ENCODE results near the gene CATSPERB. TPM values are rescaled to one million over a fixed set of nuclear protein-coding genes. Genes with fewer than 3 reads are reported as not detected.

CATSPERB gene
- total and polyA plus RNA-seq, 10 of the 15 experiments (the other 5 are each of a cell fraction or from before 2014, with no cell fraction given), result not detected

DNA sequence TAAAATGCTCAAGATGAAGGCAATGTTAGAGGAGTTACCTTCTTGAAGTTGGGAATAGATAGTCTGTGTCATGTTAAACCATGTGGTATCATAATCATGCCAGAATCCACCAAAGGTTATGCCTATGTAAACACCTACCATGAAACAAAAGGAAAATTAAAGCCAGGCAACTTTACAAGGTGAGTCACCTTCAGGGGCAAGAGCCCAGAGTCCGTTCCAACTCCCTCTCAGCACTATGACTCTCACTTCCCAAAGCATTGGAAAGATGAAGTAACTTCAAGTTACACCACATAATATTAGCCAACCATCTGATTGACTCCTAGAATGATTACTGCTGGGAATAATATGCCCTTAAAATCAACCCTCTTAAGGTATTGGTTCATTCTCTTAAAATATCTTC lies 38.5 kb downstream of the CATSPERB start:
- Histone ChIP-seq H3K4me3 (no peak overlapping the region), H3K27ac (ENCODE audit: control insufficient read depth, insufficient read depth) (no peak overlapping the region), H3K36me3 (ENCODE audit: control insufficient read depth in 2 of 2, insufficient read depth in 2 of 2, low read length in 1 of 2) (no peaks in the 10 kb centered on the region), H3K27me3 (replicated peaks in 1 of 2; ENCODE audit: control insufficient read depth in 2 of 2, insufficient read depth in 2 of 2, low read length in 1 of 2) (no peaks in the 10 kb centered on the region), H3K4me2 (ENCODE audit: control insufficient read depth, insufficient read depth) (no peak overlapping the region), H2AFZ (ENCODE audit: control insufficient read depth, low read depth, low read length) (no peak overlapping the region), H3K79me2 (ENCODE audit: control insufficient read depth, insufficient read depth, low read length) (no peaks in the 10 kb centered on the region), H3K9me3 (replicated peaks; ENCODE audit: control insufficient read depth, insufficient read depth, low read length) (no peaks in the 10 kb centered on the region; the same call in 2 of the 3 replicates), H4K20me1 (ENCODE audit: control insufficient read depth, insufficient read depth) (no peaks in the 10 kb centered on the region), H3K4me1 (ENCODE audit: control insufficient read depth, insufficient read depth, low read length) (no peaks in the 10 kb centered on the region), H3K9ac (ENCODE audit: control insufficient read depth, insufficient read depth, low read length) (no peak overlapping the region)
- ChIA-PET POLR2A (no interaction called here), CTCF (no interaction called here), SMC1A (ENCODE audit: uncharacterized antibody, unreplicated experiment) (no interaction called here), RAD21 (ENCODE audit: unreplicated experiment) (no interaction called here)
- FAIRE-seq (no peak), ATAC-seq (no peak), DNase-seq (ENCODE audit: low read depth, low spot score) (no peak)
- in situ Hi-C loops (cut with MboI), result no loop called here
- WGBS (ENCODE audit: insufficient coverage, insufficient replicate concordance, low lambda C conversion rate, missing lambda C conversion rate), result 4% methylated on average over 1 of the region's 1 CpG
- no TSS peak for BruUV-seq (replicated peaks)
- no peak for TF ChIP-seq EZH2 (IDR thresholded peaks at IDR 0.05; ENCODE audit: borderline replicate concordance, control insufficient read depth, low read depth, low read length)
- no peak for TF ChIP-seq CHD2 (IDR thresholded peaks at IDR 0.05; ENCODE audit: borderline replicate concordance, low read depth, low read length)
- no peak for TF ChIP-seq SIX5 (IDR thresholded peaks at IDR 0.05; ENCODE audit: low read depth, low read length, severe bottlenecking)
- TF ChIP-seq RB1 (IDR thresholded peaks at IDR 0.05; ENCODE audit: borderline replicate concordance), result no peak
- TF ChIP-seq, protein P1, sequence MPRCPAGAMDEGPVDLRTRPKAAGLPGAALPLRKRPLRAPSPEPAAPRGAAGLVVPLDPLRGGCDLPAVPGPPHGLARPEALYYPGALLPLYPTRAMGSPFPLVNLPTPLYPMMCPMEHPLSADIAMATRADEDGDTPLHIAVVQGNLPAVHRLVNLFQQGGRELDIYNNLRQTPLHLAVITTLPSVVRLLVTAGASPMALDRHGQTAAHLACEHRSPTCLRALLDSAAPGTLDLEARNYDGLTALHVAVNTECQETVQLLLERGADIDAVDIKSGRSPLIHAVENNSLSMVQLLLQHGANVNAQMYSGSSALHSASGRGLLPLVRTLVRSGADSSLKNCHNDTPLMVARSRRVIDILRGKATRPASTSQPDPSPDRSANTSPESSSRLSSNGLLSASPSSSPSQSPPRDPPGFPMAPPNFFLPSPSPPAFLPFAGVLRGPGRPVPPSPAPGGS (IDR thresholded peaks at IDR 0.05; ENCODE audit: borderline replicate concordance, insufficient read depth, low read depth, low read length, poor library complexity, severe bottlenecking), result no peak
- intact Hi-C loops (cut with micrococcal nuclease; ENCODE audit: unreplicated experiment), result no loop called here

DNA sequence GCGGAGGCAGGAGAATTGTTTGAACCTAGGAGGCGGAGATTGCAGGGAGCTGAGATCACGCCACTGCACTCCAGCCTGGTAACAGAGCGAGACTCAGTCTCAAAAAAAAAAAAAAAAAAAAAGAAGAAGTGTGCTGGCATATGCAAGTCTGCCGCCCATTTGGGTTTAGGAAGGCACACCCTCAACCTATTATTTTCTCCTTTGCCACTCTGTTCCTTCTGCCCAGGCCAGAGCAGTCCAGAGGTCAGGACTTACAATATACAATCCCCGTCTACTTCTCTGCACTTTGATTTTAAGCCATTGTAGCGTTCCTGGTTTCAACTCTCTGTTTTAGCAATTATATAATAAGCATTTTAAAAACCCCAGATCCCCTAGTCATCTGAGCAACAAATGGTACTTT lies 39.8 kb downstream of the CATSPERB start:
- SMC1A ChIA-PET (ENCODE audit: uncharacterized antibody, unreplicated experiment), result no interaction called here

More for the DNA sequence above, 39.8 kb downstream of the CATSPERB start:
- FAIRE-seq (no peak), DNase-seq (ENCODE audit: low read depth, low spot score) (no peak), ATAC-seq (no peak)
- no peaks in the 10 kb centered on the region for H3K4me1 ChIP-seq (ENCODE audit: control insufficient read depth, insufficient read depth, low read length)
- H3K9ac ChIP-seq (ENCODE audit: control insufficient read depth, insufficient read depth, low read length), result no peak overlapping the region
- ChIA-PET RAD21 (ENCODE audit: unreplicated experiment) (no interaction called here), CTCF (no interaction called here), POLR2A (no interaction called here)
- H3K36me3 ChIP-seq (ENCODE audit: control insufficient read depth in 2 of 2, insufficient read depth in 2 of 2, low read length in 1 of 2), result no peaks in the 10 kb centered on the region
- in situ Hi-C loops (cut with MboI) (no loop called here), intact Hi-C loops (cut with micrococcal nuclease; ENCODE audit: unreplicated experiment) (no loop called here)
- H3K79me2 ChIP-seq (ENCODE audit: control insufficient read depth, insufficient read depth, low read length), result no peaks in the 10 kb centered on the region
- BruUV-seq (replicated peaks), result no TSS peak
- H3K9me3 ChIP-seq (replicated peaks; ENCODE audit: control insufficient read depth, insufficient read depth, low read length), result no peaks in the 10 kb centered on the region; the same call in 2 of the 3 replicates
- H3K27me3 ChIP-seq (replicated peaks in 1 of 2; ENCODE audit: control insufficient read depth in 2 of 2, insufficient read depth in 2 of 2, low read length in 1 of 2), result no peaks in the 10 kb centered on the region
- WGBS (ENCODE audit: insufficient coverage, insufficient replicate concordance, low lambda C conversion rate, missing lambda C conversion rate), result 62% methylated on average over 6 of the region's 7 CpGs
- H2AFZ ChIP-seq (ENCODE audit: control insufficient read depth, low read depth, low read length), result no peak overlapping the region
- no peak overlapping the region for H3K4me3 ChIP-seq
- H4K20me1 ChIP-seq (ENCODE audit: control insufficient read depth, insufficient read depth), result no peaks in the 10 kb centered on the region
- H3K27ac ChIP-seq (ENCODE audit: control insufficient read depth, insufficient read depth), result no peak overlapping the region
- TF ChIP-seq JUNB (IDR thresholded peaks at IDR 0.05), result no peak
- no peak for TF ChIP-seq NR2C2 (IDR thresholded peaks at IDR 0.05; ENCODE audit: borderline replicate concordance, control insufficient read depth, insufficient read length, low read depth)
- H3K4me2 ChIP-seq (ENCODE audit: control insufficient read depth, insufficient read depth), result no peak overlapping the region

All from GM12878 (cell line).